SK-N-SH treated with all-trans-retinoic acid at 6 μM for 48 hours (cell line): ENCODE data around the gene RXRG.

Experiments
- ATAC-seq: fragments of 200-7000 bp; cut with Tn5 transposase; 3 replicates; pipeline ENCODE4 v1.9.1; 2020; ENCODE audit warnings: mild to moderate bottlenecking, moderate library complexity
- ARNTL ChIP-seq: fragments of 450-650 bp; formaldehyde crosslinking; IDR thresholded peaks from 2 replicates; pipeline ENCODE4 v1.5.0; 2020; ENCODE audit warnings: low read depth, mild to moderate bottlenecking, moderate library complexity, borderline replicate concordance
- GLIS3 ChIP-seq: fragments of 250-450 bp; sonication (Bioruptor Pico); IDR thresholded peaks from 2 replicates; pipeline ENCODE4 v1.5.0; 2020; ENCODE audit warnings: mild to moderate bottlenecking, moderate library complexity
- ISL1 ChIP-seq: fragments of 250-450 bp; sonication (Bioruptor Pico); IDR thresholded peaks from 2 replicates; pipeline ENCODE4 v2.1.2; 2022; ENCODE audit warnings: mild to moderate bottlenecking, moderate library complexity
- OSR1 ChIP-seq: fragments of 250-450 bp; sonication (Bioruptor Pico); IDR thresholded peaks from 2 replicates; pipeline ENCODE4 v1.8.0; 2022; ENCODE audit warnings: moderate library complexity, mild to moderate bottlenecking, inconsistent platforms
- RARB ChIP-seq: fragments of 250-450 bp; sonication (Bioruptor Pico); IDR thresholded peaks from 2 replicates; pipeline ENCODE4 v1.8.0; 2021; ENCODE audit warnings: mild to moderate bottlenecking, moderate library complexity
- SNAI2 ChIP-seq: fragments of 250-450 bp; sonication (Bioruptor Pico); IDR thresholded peaks from 2 replicates; pipeline ENCODE4 v1.5.0; 2020; ENCODE audit warnings: mild to moderate bottlenecking, moderate library complexity
- TOX ChIP-seq: fragments of 250-450 bp; sonication (Bioruptor Pico); IDR thresholded peaks from 2 replicates; pipeline ENCODE4 v1.8.0; 2021; ENCODE audit warnings: mild to moderate bottlenecking, moderate library complexity, borderline replicate concordance
- ZC3H10 ChIP-seq: fragments of 250-450 bp; sonication (Bioruptor Pico); IDR thresholded peaks from 2 replicates; pipeline ENCODE4 v1.5.1; 2021; ENCODE audit warnings: mild to moderate bottlenecking, moderate library complexity
- ZFP3 ChIP-seq: fragments of 250-450 bp; sonication (Bioruptor Pico); IDR thresholded peaks from 2 replicates; pipeline ENCODE4 v1.5.0; 2020; ENCODE audit warnings: mild to moderate bottlenecking, moderate library complexity
- ZFP30 ChIP-seq: fragments of 450-650 bp; formaldehyde crosslinking; IDR thresholded peaks from 2 replicates; pipeline ENCODE4 v1.5.0; 2022; ENCODE audit warnings: mild to moderate bottlenecking, moderate library complexity
- ZNF565 ChIP-seq: fragments of 450-650 bp; formaldehyde crosslinking; conservative IDR thresholded peaks from 2 replicates; pipeline ENCODE4 v1.5.0; 2020; ENCODE audit warnings: low read depth, mild to moderate bottlenecking, moderate library complexity
- ZNF70 ChIP-seq: fragments of 450-650 bp; formaldehyde crosslinking; IDR thresholded peaks from 2 replicates; pipeline ENCODE4 v1.5.0; 2020; ENCODE audit warnings: mild to moderate bottlenecking, moderate library complexity
- ZNF8 ChIP-seq: fragments of 450-650 bp; formaldehyde crosslinking; IDR thresholded peaks from 2 replicates; pipeline ENCODE4 v1.5.0; 2020; ENCODE audit warnings: mild to moderate bottlenecking, moderate library complexity
- TF ChIP-seq, protein P1 (sequence below): fragments of 250-450 bp; sonication (Bioruptor Pico); IDR thresholded peaks from 2 replicates; pipeline ENCODE4 v1.5.1; 2021; ENCODE audit warnings: mild to moderate bottlenecking, moderate library complexity
- TF ChIP-seq, protein P2 (sequence below): fragments of 250-450 bp; sonication (Bioruptor Pico); IDR thresholded peaks from 2 replicates; pipeline ENCODE4 v1.8.0; 2020; ENCODE audit warnings: mild to moderate bottlenecking, moderate library complexity, borderline replicate concordance
- TF ChIP-seq, protein P3 (sequence below): fragments of 250-450 bp; sonication (Bioruptor Pico); IDR thresholded peaks from 2 replicates; pipeline ENCODE4 v1.5.1; 2020; ENCODE audit warnings: low read depth, mild to moderate bottlenecking, moderate library complexity
- TF ChIP-seq, protein P4 (sequence below): fragments of 250-450 bp; sonication (Bioruptor Pico); IDR thresholded peaks from 2 replicates; pipeline ENCODE4 v1.8.0; 2021; ENCODE audit warnings: low read depth, mild to moderate bottlenecking, moderate library complexity, borderline replicate concordance

The RXRG gene

DNA sequence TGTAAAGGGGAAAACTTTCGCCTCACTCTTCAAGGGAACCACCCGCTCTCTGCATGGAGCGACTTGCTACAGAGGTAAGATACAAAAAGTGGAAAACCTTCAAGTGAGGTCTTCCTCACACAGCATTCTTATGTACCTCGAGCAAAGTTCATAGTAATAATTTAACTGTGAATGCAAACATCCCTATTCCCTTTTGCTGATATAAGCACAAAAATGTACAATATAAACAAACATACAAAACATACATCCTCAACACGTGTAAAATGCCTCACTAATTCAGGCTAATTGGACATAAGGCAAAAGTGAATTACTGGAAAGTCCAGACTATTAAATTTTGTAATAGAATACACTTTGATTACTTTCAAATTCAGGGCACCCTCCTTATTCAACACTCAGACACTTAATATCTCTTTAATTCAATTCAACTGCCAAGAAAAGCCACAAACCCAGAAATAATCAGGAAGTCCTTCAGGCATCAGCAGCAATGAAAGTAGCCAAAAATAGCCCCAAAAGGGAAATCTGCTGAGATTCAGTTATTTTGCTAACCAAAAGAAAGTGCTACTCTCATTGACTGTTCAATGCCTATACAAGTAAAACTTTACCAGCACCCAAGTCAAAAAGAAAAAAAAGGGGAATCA lies 73.2 kb downstream of the RXRG start:
- ATAC-seq, result no peak

DNA sequence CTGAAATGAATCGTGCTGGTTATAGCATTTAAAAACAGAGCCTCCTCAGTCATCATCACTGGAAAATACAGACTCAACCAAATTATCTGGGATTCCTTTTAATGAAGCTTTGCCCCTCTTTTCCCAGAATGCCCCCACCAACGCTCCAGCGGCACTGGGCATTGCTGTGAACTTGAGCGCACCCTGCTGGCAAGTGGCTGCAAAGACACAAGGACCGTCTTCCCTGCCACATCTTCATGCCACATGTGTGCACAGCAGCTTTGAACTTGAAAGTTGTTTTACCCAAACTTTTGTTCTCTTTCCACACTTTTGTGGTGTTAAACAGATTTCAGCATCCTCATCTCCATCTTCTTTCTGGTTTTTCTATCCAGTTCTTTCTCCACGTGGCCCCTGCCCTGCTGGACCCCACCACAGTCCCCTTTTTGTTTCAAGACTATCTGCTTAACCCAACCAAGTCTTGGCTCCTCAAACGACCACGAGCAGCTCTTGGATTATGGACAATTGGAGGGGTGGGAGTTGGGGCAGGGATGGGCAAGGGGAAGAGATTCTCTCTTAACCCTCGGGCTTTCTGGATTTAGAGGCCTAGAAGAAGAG lies 75.6 kb downstream of the RXRG start:
- TF ChIP-seq ZNF565 (CRISPR knock-in tag) (no peak), ISL1 (CRISPR knock-in tag) (no peak), ZC3H10 (CRISPR knock-in tag) (no peak), TOX (CRISPR knock-in tag) (no peak), OSR1 (CRISPR knock-in tag) (no peak)
- TF ChIP-seq, protein P1, sequence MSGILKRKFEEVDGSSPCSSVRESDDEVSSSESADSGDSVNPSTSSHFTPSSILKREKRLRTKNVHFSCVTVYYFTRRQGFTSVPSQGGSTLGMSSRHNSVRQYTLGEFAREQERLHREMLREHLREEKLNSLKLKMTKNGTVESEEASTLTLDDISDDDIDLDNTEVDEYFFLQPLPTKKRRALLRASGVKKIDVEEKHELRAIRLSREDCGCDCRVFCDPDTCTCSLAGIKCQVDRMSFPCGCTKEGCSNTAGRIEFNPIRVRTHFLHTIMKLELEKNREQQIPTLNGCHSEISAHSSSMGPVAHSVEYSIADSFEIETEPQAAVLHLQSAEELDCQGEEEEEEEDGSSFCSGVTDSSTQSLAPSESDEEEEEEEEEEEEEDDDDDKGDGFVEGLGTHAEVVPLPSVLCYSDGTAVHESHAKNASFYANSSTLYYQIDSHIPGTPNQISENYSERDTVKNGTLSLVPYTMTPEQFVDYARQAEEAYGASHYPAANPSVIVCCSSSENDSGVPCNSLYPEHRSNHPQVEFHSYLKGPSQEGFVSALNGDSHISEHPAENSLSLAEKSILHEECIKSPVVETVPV (CRISPR knock-in tag), result no peak
- TF ChIP-seq, protein P2, sequence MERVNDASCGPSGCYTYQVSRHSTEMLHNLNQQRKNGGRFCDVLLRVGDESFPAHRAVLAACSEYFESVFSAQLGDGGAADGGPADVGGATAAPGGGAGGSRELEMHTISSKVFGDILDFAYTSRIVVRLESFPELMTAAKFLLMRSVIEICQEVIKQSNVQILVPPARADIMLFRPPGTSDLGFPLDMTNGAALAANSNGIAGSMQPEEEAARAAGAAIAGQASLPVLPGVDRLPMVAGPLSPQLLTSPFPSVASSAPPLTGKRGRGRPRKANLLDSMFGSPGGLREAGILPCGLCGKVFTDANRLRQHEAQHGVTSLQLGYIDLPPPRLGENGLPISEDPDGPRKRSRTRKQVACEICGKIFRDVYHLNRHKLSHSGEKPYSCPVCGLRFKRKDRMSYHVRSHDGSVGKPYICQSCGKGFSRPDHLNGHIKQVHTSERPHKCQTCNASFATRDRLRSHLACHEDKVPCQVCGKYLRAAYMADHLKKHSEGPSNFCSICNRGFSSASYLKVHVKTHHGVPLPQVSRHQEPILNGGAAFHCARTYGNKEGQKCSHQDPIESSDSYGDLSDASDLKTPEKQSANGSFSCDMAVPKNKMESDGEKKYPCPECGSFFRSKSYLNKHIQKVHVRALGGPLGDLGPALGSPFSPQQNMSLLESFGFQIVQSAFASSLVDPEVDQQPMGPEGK, result no peak
- peak; percentile 87 for ATAC-seq

More for the DNA sequence above, 73.2 kb downstream of the RXRG start:
- TF ChIP-seq, protein P3, sequence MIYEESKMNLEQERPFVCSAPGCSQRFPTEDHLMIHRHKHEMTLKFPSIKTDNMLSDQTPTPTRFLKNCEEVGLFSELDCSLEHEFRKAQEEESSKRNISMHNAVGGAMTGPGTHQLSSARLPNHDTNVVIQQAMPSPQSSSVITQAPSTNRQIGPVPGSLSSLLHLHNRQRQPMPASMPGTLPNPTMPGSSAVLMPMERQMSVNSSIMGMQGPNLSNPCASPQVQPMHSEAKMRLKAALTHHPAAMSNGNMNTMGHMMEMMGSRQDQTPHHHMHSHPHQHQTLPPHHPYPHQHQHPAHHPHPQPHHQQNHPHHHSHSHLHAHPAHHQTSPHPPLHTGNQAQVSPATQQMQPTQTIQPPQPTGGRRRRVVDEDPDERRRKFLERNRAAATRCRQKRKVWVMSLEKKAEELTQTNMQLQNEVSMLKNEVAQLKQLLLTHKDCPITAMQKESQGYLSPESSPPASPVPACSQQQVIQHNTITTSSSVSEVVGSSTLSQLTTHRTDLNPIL (CRISPR knock-in tag), result no peak

DNA sequence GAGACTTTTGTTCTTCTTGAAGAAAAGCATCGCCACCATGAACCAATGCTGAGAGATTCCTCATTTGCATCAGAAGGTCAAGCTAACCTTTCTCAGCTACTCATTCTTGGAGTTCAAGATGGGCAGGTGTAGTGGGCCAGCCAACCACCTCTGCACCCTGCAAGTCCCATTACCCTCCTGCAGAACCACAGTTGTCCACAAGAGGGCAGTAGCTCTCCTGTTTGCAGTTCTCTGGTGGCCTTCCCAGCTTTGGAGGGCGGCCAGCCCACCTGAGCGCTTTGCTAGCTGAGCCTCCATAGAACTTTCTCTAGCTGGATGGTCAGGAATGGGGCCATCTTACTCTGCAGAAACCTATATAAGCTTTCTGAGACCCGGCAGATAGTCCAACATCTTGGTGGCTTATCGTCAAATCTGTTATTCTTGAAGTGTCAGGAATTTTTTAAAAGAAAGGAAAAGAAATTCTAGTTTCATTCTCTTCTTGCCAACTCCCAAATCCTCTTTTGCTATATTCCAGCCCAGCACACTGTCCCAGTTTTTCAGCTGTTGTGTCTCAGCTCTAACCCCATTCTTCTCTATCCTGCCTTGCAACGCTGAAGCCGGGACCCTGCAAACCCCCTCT lies 77.4 kb downstream of the RXRG start:
- TF ChIP-seq ZNF8 (CRISPR knock-in tag) (no peak), TOX (CRISPR knock-in tag) (no peak), SNAI2 (CRISPR knock-in tag) (no peak), RARB (no peak)
- TF ChIP-seq, protein P3 (CRISPR knock-in tag), result no peak
- ATAC-seq, result peak; percentile 87

DNA sequence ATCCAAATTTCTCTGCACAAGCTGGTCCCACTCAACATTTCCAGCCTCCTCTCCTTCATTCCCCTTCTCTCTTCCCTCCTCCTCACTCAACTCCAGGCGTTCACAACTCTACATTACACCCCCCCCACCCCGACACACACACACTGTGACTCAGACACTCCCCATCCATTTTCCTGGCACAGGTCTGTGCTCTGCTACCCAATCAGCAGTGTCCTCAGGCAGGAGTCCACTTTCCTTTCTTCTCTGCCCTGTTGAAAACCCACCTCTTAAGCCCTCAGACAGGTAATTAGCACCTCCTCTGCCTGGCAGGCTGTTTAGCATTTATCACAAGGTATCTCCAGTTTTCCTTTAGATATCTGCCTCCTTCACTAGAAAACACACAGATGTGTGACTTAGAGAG lies 79.6 kb downstream of the RXRG start:
- no peak for ATAC-seq
- TF ChIP-seq, protein P1 (CRISPR knock-in tag), result no peak
- TF ChIP-seq ZFP3 (CRISPR knock-in tag), result no peak
- no peak for TF ChIP-seq GLIS3 (CRISPR knock-in tag)
- TF ChIP-seq OSR1 (CRISPR knock-in tag), result no peak
- no peak for TF ChIP-seq ZFP30 (CRISPR knock-in tag)
- no peak for TF ChIP-seq SNAI2 (CRISPR knock-in tag)
- no peak for TF ChIP-seq ZC3H10 (CRISPR knock-in tag)
- no peak for TF ChIP-seq ZNF70
- TF ChIP-seq RARB, result no peak
- no peak for TF ChIP-seq ARNTL (CRISPR knock-in tag)
- TF ChIP-seq ZNF8 (CRISPR knock-in tag), result no peak
- TF ChIP-seq, protein P4, sequence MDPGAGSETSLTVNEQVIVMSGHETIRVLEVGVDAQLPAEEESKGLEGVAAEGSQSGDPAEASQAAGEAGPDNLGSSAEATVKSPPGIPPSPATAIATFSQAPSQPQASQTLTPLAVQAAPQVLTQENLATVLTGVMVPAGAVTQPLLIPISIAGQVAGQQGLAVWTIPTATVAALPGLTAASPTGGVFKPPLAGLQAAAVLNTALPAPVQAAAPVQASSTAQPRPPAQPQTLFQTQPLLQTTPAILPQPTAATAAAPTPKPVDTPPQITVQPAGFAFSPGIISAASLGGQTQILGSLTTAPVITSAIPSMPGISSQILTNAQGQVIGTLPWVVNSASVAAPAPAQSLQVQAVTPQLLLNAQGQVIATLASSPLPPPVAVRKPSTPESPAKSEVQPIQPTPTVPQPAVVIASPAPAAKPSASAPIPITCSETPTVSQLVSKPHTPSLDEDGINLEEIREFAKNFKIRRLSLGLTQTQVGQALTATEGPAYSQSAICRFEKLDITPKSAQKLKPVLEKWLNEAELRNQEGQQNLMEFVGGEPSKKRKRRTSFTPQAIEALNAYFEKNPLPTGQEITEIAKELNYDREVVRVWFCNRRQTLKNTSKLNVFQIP, result no peak
- TF ChIP-seq, all 23 proteins: peak for 0
